HepG2 (cell line): Measurements from ENCODE around the gene TMEM50B.

Source experiments
- CCAR2 ChIP-seq: fragments of 200-400 bp; formaldehyde crosslinking; optimal IDR thresholded peaks from 2 replicates; pipeline ENCODE3; 2018; ENCODE audit warnings: low read depth, mild to moderate bottlenecking, low read length, moderate library complexity
- JUN ChIP-seq: sonication (generic); formaldehyde crosslinking; IDR thresholded peaks from 2 replicates; pipeline ENCODE4 v1.4.0; 2020; ENCODE audit warnings: mild to moderate bottlenecking, missing genetic modification reagents
- MEIS2 ChIP-seq: sonication (generic); formaldehyde crosslinking; IDR thresholded peaks from 2 replicates; pipeline ENCODE4 v1.9.0; 2021; ENCODE audit warnings: mild to moderate bottlenecking, missing genetic modification reagents
- NR2C2 ChIP-seq: sonication (generic); formaldehyde crosslinking; IDR thresholded peaks from 2 replicates; pipeline ENCODE4 v1.4.0; 2020; ENCODE audit warnings: missing genetic modification reagents, mild to moderate bottlenecking, moderate library complexity, borderline replicate concordance
- POLR2AphosphoS5 ChIP-seq: IDR thresholded peaks from 2 replicates; pipeline ENCODE4 v1.6.1; 2012; ENCODE audit warnings: low read depth, low read length
- RBM39 ChIP-seq: fragments of 200-400 bp; formaldehyde crosslinking; IDR thresholded peaks from one replicate; pipeline ENCODE4 v1.6.1; 2018; ENCODE audit warnings: antibody characterized with exemption, mild to moderate bottlenecking, low read depth, low read length; ENCODE audit not compliant: poor library complexity, severe bottlenecking
- SMC3 ChIP-seq: IDR thresholded peaks from 2 replicates; pipeline ENCODE4 v1.6.1; 2011; ENCODE audit warnings: low read length, improper control_type of control experiment
- STAT5B ChIP-seq: sonication (generic); formaldehyde crosslinking; IDR thresholded peaks from 2 replicates; pipeline ENCODE4 v1.4.0; 2020; ENCODE audit warnings: missing genetic modification reagents
- TCF7L2 ChIP-seq: IDR thresholded peaks from 2 replicates; pipeline ENCODE4 v1.6.1; 2011; ENCODE audit warnings: mild to moderate bottlenecking, low read depth, low read length, moderate library complexity
- ZNF564 ChIP-seq: sonication (generic); formaldehyde crosslinking; IDR thresholded peaks from 2 replicates; pipeline ENCODE4 v1.8.1; 2023; ENCODE audit warnings: mild to moderate bottlenecking, missing genetic modification reagents
- TF ChIP-seq, protein P1 (sequence below): sonication (generic); formaldehyde crosslinking; IDR thresholded peaks from 2 replicates; pipeline ENCODE4 v1.4.0; 2020; ENCODE audit warnings: missing genetic modification reagents
- TF ChIP-seq, protein P2 (sequence below), 2 experiments: sonication (generic) in 1 of 2; formaldehyde crosslinking in 1 of 2; IDR thresholded peaks; 2 replicates each; pipeline versions ENCODE4 v1.5.1 to v1.6.1; 2011 to 2020; ENCODE audit warnings: borderline replicate concordance in 1 of 2, low read depth in 1 of 2, low read length in 1 of 2, mild to moderate bottlenecking in 1 of 2, missing genetic modification reagents in 1 of 2, moderate library complexity in 1 of 2
- TF ChIP-seq, protein P3 (sequence below): sonication (generic); formaldehyde crosslinking; IDR thresholded peaks from 2 replicates; pipeline ENCODE4 v1.9.0; 2021; ENCODE audit warnings: missing genetic modification reagents, borderline replicate concordance
- TF ChIP-seq, protein P4 (sequence below): sonication (generic); formaldehyde crosslinking; IDR thresholded peaks from 2 replicates; pipeline ENCODE4 v1.4.0; 2020; ENCODE audit warnings: mild to moderate bottlenecking, missing genetic modification reagents, borderline replicate concordance

DNA sequence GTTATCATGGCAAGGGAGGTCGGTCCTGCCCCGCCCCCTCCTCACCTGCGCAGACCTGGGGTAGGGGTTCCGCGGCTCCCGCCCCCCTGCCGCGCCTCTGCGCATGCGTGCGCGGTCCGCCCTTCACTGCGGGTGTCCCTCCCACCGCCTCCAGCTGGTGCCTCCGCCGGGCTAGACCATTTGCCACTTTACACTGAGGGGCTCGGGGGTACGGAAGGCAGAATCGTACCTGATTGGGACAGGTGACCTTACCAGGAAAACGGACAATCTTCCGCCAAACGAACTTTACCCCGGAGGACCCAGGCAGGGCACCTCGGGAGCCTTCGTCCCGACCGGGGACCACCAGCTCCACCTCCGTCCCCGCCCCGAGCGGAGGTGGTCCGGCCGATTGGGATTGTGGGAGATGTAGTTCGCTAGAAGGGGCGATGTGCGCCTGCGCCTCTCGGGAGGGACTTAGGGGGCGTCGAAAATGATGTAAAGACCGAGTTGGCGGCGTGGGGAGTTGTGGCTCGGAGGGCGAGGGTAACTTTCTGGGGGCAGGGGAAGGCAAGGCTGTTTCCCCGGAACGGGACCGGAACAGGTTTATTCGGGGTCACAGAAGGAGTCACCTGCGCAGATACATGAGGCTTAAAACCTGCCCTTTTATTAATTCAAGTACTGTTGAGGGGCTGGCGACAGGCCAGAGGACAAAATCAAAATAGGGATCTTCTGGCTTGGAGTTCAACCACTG lies 11.8 kb upstream of the TMEM50B start, which contains the start of gene DNAJC28:
- TF ChIP-seq, protein P1, sequence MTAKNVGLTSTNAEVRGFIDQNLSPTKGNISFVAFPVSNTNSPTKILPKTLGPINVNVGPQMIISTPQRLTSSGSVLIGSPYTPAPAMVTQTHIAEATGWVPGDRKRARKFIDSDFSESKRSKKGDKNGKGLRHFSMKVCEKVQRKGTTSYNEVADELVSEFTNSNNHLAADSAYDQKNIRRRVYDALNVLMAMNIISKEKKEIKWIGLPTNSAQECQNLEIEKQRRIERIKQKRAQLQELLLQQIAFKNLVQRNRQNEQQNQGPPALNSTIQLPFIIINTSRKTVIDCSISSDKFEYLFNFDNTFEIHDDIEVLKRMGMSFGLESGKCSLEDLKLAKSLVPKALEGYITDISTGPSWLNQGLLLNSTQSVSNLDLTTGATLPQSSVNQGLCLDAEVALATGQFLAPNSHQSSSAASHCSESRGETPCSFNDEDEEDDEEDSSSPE: peak; percentile 57; the same call in 1 of the 2 replicates
- TF ChIP-seq JUN (CRISPR knock-in tag) (no peak), SMC3 (no peak), CCAR2 (no peak), MEIS2 (CRISPR knock-in tag) (no peak; the same call in 1 of the 2 replicates), NR2C2 (CRISPR knock-in tag) (peak; percentile 70; the same call in 1 of the 2 replicates), POLR2AphosphoS5 (peak; percentile 93), STAT5B (CRISPR knock-in tag) (no peak), RBM39 (no peak), ZNF564 (CRISPR knock-in tag) (no peak), TCF7L2 (no peak)
- TF ChIP-seq, protein P2, sequence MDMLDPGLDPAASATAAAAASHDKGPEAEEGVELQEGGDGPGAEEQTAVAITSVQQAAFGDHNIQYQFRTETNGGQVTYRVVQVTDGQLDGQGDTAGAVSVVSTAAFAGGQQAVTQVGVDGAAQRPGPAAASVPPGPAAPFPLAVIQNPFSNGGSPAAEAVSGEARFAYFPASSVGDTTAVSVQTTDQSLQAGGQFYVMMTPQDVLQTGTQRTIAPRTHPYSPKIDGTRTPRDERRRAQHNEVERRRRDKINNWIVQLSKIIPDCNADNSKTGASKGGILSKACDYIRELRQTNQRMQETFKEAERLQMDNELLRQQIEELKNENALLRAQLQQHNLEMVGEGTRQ (IDR thresholded peaks at IDR 0.05; ENCODE audit: low read depth, low read length): no peak
- TF ChIP-seq, protein P2 (CRISPR knock-in tag; IDR thresholded peaks at IDR 0.05; ENCODE audit: borderline replicate concordance): no peak
- TF ChIP-seq, protein P3, sequence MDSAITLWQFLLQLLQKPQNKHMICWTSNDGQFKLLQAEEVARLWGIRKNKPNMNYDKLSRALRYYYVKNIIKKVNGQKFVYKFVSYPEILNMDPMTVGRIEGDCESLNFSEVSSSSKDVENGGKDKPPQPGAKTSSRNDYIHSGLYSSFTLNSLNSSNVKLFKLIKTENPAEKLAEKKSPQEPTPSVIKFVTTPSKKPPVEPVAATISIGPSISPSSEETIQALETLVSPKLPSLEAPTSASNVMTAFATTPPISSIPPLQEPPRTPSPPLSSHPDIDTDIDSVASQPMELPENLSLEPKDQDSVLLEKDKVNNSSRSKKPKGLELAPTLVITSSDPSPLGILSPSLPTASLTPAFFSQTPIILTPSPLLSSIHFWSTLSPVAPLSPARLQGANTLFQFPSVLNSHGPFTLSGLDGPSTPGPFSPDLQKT (CRISPR knock-in tag): no peak
- TF ChIP-seq, protein P4, sequence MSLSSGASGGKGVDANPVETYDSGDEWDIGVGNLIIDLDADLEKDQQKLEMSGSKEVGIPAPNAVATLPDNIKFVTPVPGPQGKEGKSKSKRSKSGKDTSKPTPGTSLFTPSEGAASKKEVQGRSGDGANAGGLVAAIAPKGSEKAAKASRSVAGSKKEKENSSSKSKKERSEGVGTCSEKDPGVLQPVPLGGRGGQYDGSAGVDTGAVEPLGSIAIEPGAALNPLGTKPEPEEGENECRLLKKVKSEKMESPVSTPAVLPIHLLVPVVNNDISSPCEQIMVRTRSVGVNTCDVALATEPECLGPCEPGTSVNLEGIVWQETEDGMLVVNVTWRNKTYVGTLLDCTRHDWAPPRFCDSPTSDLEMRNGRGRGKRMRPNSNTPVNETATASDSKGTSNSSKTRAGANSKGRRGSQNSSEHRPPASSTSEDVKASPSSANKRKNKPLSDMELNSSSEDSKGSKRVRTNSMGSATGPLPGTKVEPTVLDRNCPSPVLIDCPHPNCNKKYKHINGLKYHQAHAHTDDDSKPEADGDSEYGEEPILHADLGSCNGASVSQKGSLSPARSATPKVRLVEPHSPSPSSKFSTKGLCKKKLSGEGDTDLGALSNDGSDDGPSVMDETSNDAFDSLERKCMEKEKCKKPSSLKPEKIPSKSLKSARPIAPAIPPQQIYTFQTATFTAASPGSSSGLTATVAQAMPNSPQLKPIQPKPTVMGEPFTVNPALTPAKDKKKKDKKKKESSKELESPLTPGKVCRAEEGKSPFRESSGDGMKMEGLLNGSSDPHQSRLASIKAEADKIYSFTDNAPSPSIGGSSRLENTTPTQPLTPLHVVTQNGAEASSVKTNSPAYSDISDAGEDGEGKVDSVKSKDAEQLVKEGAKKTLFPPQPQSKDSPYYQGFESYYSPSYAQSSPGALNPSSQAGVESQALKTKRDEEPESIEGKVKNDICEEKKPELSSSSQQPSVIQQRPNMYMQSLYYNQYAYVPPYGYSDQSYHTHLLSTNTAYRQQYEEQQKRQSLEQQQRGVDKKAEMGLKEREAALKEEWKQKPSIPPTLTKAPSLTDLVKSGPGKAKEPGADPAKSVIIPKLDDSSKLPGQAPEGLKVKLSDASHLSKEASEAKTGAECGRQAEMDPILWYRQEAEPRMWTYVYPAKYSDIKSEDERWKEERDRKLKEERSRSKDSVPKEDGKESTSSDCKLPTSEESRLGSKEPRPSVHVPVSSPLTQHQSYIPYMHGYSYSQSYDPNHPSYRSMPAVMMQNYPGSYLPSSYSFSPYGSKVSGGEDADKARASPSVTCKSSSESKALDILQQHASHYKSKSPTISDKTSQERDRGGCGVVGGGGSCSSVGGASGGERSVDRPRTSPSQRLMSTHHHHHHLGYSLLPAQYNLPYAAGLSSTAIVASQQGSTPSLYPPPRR (CRISPR knock-in tag): no peak
